Activated T-helper 1 cell treated with anti-CD3 and anti-CD28 coated beads, Interleukin-2, amount 50 U/mL, for 16 hours (primary cell): ENCODE data around the gene SPP2.

Experiments used
- DNase-seq, 2 donors: peaks; one replicate each; pipeline ENCODE4 v3.0.0-alpha.2; 2020; ENCODE audit warnings: low read depth in 1 of 2, low spot score in 1 of 2

SPP2 gene, protein sequence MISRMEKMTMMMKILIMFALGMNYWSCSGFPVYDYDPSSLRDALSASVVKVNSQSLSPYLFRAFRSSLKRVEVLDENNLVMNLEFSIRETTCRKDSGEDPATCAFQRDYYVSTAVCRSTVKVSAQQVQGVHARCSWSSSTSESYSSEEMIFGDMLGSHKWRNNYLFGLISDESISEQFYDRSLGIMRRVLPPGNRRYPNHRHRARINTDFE

DNA sequence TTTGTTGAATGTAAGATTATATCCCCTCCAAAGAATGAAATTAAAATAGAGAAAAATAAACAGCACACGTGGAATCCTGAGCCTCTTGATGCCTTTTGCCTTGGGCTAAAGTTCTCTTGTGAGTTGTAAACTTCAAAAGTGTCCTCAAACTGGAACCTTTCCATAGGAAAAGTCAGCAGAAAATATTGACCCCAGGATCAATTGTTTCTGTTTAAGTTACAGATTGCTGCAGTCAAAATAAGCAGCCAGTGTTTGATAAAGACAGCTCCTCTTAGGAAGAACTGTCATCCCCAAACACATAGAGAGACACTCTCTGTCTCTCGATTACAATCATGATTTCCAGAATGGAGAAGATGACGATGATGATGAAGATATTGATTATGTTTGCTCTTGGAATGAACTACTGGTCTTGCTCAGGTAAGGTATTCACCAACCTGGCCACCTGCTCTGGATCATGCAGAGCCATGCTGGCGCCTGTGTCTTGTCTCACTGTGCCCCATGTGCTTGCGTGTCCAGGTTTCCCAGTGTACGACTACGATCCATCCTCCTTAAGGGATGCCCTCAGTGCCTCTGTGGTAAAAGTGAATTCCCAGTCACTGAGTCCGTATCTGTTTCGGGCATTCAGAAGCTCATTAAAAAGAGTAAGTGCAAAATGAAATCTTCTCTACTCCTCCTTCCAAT is at the start of gene SPP2:
Gene SPP2 (plus strand): TSS at position 248 of the 681 bp plus-strand sequence. CDS start 85 bp downstream, at position 333.
- no peak for DNase-seq

DNA sequence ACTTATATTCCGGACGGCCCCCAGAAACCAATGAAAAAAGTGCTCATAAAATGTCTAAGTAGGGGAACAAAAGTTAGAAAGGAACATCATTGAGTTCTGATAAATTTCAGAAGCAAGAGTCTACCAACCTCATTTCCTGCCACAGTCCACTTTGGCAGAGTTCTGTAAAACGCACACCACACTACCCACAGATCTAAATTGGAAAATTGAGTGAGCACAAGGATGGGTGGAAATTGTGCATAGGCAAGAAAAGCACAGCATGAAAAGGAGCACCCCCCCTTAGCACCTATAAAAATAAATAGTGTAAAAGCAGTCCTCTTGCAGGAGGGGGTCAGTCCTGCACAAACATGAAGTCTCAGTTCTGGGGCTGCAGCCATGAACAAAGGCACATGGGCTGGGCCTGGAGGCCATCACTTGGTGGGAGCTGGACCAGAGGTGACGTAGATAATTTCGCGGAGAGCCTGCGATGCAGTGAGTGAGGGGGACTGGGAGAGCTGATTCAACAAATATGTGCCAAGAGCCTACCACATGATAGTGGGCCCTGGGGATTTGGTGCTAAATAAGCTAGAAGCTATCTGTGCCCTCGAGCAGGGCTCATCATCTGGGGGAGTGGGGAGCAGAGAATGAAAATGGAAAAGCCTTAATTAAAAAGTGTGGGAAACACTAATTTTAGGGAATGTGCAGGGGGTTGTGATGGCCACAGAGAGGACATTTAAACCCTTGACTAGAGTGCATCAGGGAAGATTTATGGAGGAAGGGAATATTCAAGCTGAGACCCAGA is 48.9 kb upstream of the SPP2 start:
- no peak for DNase-seq

DNA sequence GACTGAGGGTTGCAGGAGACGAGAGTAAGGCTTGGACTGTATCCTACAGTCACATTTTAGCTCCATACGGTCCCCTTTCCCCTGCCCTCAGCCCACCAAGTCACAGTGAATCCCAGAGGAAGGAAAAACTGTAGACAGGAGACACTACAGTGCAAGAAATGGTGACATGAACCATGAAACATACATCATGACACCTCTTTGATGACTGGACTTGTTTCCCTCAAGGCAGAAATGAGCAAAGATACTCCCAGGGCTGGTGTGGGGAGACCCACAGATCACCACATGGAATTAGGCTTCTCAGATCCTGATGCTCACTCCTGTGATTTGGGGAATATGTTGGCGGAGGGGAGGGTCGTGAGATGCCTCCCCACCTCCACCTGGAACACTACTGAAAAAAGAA is 48.2 kb upstream of the SPP2 start:
- no peak for DNase-seq

DNA sequence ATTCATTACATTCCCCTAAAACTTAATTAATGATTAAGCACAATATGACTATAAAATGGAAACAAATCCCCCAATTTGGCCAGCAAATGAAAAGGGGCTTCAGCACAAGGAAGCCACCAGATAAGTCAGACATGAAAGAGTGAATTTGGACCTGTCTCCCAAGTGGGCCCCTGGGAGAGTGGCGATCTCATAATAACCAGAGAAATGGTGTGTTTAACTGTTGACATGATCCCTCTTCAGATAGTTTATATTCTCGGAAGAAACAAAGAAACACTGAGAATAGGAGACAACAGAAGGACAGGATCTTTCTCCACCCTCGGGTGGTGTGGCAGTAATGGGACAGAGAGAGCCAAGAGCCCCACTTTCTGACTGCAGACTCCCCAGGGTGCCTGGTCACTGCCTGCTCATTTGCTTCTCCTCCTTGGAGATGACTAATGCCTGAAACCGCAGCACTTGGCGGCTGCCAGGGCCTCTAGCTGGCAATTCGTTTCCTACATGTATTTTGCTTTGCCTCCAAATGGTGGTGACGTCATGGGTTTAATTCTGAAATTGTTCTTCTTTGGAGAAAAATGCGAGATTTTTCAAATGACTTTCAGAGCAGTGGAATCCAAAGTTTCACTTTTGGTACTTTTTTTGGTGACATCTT is 46.4 kb upstream of the SPP2 start:
- DNase-seq, result no peak

DNA sequence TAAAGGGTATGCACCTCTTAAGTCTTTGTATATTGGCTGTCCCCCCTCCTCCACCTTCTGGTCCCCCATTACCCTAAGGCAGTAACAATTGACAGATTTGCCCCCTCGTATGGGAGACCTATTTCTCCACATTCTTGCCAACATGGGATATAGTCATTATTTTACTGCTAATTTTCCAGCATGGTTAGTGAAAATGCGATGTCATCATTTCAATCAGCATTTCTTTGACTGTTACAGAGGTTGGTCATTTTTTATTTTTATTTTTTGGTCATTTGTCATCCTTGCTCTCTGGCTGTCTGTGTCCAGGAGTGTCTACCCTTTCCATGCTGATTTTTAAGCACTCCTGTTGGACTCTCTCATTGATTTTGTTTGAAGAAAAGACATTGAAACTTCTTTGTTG is 45.4 kb upstream of the SPP2 start:
- no peak for DNase-seq

DNA sequence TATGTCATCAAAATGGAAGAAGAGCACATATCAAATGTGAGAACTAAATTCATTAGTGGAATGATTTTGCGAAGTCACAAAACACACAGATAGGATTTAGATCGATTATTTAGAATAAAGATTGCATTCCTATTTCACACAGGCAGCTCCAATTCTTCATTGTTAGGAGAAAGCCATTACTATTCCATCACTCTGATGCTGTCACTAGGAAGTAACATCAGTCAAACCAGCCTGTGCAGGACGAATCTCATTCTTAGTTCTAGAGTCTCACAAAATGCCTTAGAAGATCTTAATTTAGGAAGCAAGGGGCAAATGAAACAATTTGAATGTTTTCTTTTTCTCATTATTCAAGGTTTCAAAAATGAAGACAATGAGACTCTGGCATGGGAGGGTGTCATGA is 44.0 kb upstream of the SPP2 start:
- DNase-seq, result no peak

DNA sequence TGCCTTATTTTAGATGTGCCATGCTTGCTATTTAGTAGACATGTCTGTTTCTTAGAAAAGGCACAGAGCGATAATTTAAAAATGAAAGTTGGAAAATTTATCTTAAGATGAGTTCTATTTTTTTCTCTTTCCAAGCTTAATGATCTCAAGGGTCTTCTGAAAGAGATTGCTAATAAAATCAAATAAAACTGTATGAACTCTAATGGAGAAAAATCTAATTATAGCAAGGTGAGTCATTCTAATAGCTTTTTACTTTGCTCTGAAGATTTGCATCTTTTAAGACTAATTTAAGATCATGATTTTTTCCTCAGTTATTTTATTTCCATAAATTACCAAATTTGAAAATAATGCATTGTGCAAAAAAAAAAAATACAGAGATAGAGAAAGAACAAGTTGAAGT is 36.1 kb upstream of the SPP2 start:
- no peak for DNase-seq

DNA sequence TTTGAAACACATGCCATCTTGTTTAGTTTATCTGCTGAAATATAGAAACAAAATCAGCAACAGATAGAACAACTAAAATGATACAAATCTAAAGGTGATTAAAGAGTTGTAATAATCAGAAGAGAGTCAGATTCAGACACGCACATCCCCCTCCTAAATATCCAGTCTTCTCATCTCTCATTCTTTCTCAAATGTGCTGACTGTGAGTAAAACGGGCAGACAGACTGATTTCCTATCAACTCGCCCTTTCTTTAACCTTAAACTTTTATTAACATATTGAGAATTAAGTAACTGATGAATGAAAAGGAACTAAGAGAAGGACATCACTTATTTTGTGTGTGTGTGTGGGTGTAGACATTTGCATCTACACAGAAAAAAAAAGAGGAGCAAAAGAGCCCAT is 34.6 kb upstream of the SPP2 start:
- no peak for DNase-seq

DNA sequence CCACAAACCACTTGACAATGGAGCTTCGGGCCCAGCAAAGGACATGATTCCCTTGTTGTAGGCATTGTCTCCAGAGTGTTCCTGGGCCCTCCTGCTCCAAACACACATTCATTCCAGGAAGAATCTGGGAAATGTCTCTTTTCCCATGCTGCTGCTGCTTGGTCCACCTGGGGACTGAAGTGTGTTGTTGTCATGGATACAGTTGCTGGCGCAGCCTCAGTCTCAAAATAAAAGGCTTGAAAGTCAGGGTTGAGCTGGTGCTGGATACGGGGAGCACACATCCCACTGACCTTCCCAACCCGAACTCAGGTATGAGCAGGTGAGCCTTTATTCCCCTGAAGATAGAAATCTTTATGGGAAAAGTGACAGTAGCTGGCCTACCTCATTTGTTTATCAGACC is 30.6 kb upstream of the SPP2 start:
- no peak for DNase-seq

DNA sequence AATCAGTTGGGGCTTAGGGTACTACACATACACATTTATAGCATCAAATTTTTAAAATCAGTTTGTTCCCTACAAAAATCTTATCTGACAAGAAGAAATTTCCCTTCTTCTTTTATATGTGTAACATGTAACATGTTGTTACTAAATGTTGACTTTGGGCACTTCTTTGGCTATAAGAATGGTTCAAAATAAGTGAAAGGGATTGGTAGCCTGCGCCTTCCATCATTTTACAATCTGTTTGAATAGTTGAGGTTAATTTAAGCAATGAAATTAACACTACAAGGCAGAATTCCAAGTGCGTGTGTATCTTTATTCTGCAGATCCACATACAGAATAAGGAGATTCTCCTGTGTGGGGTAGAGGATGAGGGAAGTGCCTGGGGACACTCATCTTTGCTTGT is 30.2 kb upstream of the SPP2 start:
- no peak for DNase-seq

DNA sequence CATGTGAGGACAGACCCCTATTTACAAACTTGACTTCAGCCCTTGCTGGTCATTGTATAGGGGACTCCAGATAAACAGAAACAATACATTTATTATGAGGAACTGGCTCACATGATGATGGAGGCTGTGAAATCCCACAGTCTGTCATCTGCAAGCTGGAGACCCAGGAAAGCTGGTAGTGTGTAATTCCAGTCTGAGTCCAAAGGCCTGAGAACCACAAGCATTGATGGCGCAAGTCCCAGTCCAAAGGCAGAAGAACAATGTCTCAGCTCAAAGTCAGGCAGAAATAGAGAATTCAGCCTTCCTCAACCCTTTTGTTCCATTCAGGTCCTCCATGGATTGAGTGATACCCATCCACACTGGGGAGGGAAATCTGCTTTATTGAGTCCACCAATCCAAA is 28.1 kb upstream of the SPP2 start:
- DNase-seq, result no peak

DNA sequence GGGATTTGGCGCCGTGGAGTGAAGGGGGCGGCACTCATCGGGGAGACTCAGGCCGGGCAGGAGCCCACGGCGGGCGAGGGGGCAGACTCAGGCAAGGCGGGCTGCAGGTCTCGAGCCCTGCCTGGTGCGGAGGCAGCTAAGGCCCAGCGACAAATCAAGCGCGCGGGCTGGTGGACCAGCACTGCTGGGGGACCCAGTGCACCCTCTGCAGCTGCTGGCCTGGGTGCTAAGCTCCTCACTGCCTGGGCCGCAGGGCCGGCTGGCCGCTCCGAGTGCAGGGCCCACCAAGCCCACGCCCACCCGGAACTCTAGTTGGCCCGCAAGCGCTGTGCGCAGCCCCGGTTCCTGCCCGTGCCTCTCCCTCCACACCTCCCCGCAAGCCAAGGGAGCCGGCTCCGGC is 26.2 kb upstream of the SPP2 start:
- no peak for DNase-seq

DNA sequence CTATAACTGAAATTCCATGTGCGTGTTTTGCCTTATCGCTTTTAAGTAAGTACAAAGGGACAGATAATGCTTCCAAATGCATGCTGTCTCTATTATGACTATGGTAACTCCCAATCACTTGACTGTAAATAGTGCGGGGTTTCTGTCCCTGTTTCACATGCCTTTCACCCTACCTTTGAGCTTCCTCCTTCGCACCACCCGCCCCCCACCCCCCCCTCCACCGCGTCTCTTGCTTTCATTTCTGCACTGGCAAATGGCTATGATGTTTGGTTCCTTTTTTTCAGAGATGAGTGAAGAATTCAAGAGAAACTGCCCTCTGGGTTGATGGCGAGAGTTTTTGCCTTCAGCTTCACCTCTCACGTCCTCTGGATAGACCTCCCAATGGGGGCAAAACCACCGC is 25.0 kb upstream of the SPP2 start:
- no peak for DNase-seq

DNA sequence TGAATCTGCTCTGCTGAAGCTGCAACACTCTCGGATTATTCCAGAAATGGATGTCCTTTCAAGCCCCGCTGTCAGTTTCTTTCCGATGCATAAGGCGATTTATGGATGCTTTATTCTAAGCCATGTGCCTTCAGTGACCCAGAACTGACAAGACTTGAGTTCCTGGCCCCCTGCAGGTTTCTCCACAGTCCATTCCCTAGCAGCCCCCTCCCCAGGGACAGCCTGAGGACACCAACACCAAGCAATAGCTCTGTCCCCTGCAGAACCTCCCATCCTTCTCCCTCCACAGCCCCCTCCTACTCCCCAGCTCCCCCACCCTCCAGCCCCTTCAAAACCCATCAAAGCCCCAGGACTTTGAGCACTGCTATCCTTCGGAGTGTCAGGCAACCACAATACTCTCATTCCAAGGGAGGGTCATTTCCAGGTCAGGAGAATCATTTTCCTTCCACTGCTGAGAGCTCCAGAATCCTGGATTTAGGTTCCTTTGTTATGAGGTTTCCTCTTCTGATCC is 24.6 kb upstream of the SPP2 start:
- DNase-seq, result no peak

DNA sequence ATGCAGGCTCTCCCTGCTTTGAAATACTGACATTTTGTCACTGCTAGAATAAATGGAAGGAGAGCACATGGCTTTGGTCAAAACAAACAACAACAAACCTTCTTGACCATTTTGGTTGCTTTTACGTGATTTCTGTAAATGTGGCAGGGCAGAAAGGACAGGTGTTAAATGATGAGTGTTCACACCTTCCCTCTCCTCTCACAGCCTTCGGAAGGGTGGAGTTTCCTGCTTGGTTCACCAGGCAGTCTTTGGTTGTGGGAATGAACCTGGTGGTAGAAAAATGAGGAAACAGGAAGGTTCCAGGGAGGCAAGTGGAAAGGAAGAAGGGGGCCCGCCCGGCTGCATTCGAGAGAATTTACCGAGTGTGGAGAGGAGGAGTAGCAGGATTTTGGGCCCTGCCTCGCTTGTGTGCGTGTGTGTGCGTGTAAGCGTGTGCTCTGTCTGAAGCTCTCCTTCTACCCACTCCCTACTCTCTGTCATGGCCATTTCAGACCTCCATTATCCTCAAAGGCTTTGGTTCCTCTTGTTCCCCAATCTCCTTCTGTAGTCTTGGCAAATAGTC is 23.7 kb upstream of the SPP2 start:
- no peak for DNase-seq

DNA sequence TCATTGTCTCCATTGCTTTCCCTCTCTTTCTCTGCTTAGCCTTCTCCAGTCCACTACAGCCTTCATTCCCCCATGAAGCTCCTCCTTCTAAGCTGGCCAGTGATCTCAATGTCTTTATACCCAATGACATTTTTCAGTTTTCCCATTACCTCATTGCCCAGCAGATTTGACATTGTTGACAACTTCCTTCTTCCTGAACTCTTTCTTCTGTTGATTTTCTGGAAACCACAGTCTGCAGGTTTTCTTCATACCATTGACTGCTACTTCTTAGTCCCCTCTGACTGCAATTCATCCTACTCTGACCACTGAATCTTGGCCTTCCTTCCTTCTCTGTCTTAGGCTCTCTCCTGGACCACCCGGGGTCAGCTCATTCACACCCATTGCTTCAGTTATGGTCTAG is 22.9 kb upstream of the SPP2 start:
- no peak for DNase-seq

DNA sequence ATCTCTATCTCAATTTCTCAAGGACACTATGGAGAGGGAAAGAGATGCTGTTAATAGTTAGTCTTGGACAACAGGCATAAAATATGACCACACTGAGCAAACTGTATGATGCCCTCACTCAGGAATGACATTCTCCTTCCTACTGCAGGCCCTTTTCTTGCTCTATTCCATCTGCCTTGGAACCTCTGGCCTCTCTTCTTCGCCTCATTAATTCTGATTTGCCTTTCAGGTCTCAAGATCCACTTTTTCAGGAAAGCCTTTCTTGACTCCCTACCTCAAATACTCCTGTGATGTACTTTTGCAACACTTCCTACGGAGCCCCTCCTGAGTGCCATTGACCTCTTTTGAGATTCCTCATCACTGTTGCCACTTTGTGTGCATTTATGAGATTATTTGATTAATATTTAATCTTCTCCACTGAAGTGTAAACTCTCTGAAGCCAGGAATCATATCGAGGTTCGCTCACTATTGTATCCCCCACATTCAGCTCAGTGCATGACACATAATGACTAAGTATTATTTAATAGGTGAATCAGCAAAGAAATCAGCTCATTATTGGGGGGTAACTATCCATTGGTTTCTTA is 21.3 kb upstream of the SPP2 start:
- no peak for DNase-seq

DNA sequence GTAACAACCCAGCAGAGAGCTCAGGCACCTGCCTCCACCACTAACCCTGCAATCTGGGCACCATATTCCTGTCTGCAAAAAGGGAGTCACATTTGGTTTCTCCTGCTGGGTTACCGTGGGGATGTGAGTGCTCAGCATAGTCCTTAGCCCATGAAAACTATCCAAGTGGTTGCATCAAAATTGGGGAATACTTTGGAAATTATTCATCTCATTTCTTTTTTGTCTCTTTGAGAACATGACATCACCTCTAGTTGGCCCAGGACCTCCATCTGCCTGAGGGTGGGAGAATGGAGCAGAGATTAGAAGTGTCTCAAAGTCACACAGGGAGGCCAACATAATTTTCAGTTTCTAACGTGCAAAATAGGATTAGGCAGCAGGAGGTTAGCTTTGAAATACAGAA is 19.3 kb upstream of the SPP2 start:
- no peak for DNase-seq

DNA sequence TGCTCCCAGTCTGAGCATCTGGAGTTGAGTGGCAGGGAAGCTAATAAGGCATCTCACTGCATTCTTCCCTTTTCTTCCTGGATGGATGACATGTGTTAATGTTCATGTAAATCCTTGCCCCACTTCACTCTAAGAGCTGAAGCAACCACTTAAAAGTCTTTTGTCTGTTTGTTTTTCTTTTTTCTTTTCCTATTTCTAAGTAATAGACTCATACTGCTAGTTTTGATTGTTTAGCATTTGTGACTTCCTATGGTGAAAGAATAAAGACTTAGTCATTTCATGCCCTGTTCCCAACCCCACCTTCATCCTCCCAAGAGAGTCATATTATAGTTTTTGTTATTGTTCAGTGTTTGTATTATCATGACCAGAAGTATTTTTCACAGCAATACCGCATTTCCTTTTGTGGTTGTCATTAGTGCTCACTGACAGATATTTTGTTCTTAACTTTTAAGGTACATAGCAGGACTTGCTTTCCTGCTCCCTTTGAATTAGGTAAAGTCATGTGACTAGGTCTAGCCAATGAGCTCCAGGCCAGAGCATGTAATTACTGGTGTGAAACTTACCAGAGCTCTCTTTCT is 18.1 kb upstream of the SPP2 start:
- DNase-seq, result no peak

DNA sequence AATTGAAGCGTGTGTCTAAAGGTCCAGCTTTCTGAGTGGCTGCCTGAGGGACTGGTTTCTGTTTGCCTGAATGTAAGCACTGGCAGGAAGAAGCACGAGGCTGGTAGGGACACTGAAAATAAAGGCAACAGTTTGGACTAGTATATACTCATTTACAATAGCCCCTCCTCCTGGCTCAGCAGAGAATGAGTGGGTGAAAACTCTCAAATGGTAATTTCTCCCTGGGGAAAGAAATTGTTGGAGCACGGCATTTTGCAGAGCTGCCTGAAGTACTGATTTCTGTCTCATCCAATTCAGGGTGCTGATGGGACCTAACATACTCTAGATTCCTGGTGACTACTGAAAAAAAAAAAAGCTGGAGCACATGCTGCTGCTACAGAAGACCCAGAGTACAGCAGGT is 17.3 kb upstream of the SPP2 start:
- no peak for DNase-seq

DNA sequence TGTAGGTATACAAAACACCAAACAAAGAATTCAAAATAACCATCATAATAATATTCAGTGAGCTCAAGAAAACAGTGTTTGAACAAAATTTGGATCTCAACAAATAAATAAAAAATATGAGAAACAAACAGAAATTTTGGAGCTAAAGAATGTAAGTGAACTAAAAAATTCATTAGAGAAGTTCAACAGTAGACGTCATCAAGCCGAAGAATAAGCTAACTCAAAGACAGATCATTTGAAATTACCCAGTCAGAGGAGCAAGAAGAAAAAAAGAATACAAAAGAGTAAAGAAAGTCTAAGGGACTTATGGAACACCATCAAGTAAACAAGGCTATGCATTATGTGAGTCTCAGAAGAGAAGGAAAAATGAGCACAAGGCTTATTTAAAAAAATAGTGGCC is 16.6 kb upstream of the SPP2 start:
- no peak for DNase-seq
